Epithelial cell of proximal tubule (primary cell): ENCODE data around the gene RASSF4. TPM values are rescaled to one million over a fixed set of nuclear protein-coding genes. Genes with fewer than 3 reads are reported as not detected.

Source experiments
- DNase-seq: peaks from one replicate; pipeline ENCODE4 v3.0.0-alpha.2; 2011; ENCODE audit warnings: low read depth
- H3K4me3 ChIP-seq: 2 replicates; pipeline ENCODE4 v1.5.1; 2011; ENCODE audit warnings: low read depth, mild to moderate bottlenecking, low read length
- total RNA-seq: library from RNA; depleted of rRNA; stranded (reverse); fragments of >200 nt; gene quantifications from 2 replicates; pipeline ENCODE4 v1.2.3, GENCODE V29; 2015
- TF ChIP-seq, protein P1 (sequence below): conservative IDR thresholded peaks from 2 replicates; pipeline ENCODE4 v1.5.1; 2012; ENCODE audit warnings: low read depth, mild to moderate bottlenecking, low read length

RASSF4 gene
- total RNA-seq, 1 donor from 2014 or later: 23.1 TPM

DNA sequence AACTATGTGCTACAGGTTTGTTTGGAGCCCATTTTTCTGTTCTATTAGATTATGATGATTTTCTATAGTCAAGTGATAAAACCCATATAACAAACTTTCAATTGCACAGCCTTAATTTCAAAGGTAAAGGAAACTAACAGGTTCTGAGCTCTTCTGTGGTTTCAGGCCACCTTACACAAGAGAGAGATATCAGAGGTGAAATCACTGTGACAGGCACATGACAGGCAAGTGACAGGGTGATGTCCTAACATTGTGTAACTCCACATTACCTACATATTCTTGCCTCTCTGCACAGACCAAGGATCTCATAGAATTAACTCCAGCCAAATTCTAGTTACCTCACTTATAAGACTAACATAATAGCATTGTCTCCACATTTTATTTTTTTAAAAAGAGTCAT, 76.1 kb downstream of the RASSF4 start:
- DNase-seq: no peak
- no peak overlapping the region for H3K4me3 ChIP-seq
- TF ChIP-seq, protein P1, sequence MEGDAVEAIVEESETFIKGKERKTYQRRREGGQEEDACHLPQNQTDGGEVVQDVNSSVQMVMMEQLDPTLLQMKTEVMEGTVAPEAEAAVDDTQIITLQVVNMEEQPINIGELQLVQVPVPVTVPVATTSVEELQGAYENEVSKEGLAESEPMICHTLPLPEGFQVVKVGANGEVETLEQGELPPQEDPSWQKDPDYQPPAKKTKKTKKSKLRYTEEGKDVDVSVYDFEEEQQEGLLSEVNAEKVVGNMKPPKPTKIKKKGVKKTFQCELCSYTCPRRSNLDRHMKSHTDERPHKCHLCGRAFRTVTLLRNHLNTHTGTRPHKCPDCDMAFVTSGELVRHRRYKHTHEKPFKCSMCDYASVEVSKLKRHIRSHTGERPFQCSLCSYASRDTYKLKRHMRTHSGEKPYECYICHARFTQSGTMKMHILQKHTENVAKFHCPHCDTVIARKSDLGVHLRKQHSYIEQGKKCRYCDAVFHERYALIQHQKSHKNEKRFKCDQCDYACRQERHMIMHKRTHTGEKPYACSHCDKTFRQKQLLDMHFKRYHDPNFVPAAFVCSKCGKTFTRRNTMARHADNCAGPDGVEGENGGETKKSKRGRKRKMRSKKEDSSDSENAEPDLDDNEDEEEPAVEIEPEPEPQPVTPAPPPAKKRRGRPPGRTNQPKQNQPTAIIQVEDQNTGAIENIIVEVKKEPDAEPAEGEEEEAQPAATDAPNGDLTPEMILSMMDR: no peak

DNA sequence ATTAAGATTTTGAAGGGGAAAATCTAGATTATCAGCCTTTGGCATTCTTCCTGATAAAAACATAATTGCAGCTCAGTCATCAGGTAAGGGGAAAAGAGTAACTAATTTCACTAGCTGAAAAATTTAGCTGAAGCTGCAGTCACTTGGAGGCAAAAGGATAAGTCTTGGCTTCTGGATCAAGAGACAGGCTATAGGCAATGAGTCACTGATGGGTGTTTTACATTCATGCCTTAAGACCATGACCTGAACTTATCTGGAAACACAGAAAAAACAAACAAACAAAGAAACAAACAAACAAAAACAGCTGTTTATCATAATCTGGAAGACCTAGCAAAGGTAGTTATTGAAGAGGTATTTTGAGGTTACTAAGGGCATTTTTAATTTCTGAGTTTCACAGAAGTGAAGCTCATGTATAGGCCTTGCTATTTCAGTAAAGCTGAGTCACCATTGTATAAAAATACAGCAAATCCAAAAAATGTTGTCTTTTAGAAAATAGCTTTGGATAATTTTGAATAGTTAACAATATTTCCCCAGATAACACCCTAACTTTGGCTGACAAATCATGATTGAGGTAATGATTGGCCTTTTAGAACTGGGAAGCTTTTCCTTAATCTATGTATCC, 81.4 kb downstream of the RASSF4 start:
- H3K4me3 ChIP-seq: no peak overlapping the region
- no peak for DNase-seq
- TF ChIP-seq, protein P1: no peak

DNA sequence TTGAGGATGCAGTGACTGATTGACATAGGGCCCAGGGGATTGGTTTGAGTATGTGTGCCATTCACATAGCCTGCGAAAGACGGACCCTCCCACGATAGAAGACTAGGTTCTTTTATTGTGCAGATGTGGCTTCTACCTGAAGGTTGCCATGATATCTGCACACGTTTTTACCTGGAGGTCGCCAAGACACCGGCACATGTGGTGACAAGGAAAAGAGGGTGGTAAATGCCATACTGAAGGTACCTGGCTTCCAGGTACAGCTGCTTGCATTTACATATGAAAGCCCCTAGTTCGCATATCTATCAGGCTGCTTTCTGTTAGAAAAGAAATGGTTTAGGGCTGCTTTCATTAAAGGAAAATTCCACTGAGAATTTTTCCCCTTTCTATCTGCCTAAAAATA, 84.7 kb downstream of the RASSF4 start:
- TF ChIP-seq, protein P1: no peak
- DNase-seq: no peak
- no peak overlapping the region for H3K4me3 ChIP-seq

Other genes with a start within 250 kb of the RASSF4 start
- not detected in 2 replicates for gene TMEM72, start 48.5 kb upstream of the RASSF4 start, total RNA-seq
- 7.4 and 20.1 TPM in 2 replicates for gene DEPP1, start 19.0 kb downstream of the RASSF4 start, total RNA-seq
- 17.8 and 24.6 TPM in 2 replicates for gene ZNF22, start 41.1 kb downstream of the RASSF4 start, total RNA-seq